Psoas muscle (tissue), 8 donors: ENCODE results near the gene DOK6. TPM values are rescaled to one million over a fixed set of nuclear protein-coding genes. Genes with fewer than 3 reads are reported as not detected.

ENCODE experiments used
- ATAC-seq, 4 donors: fragments of 200-7000 bp; cut with Tn5 transposase; one replicate each; pipeline ENCODE4 v1.9.1; 2020; ENCODE audit warnings: moderate library complexity in 3 of 4, mild to moderate bottlenecking in 2 of 4
- DNase-seq, 2 donors: peaks; one replicate each; pipeline ENCODE4 v3.0.0-alpha.2; 2020
- H3K27ac ChIP-seq: fragments of 200-600 bp; one replicate; pipeline ENCODE4 v1.8.0; 2022
- H3K27me3 ChIP-seq, 3 donors: fragments of 200-600 bp in 1 of 3; one replicate each; pipeline versions ENCODE4 v1.6.1 to v1.8.0; 2013 to 2022; ENCODE audit warnings: low read length in 2 of 3, mild to moderate bottlenecking in 2 of 3, moderate library complexity in 1 of 3; ENCODE audit not compliant: insufficient read depth in 3 of 3
- H3K36me3 ChIP-seq, 2 donors: fragments of 200-600 bp in 1 of 2; one replicate each; pipeline versions ENCODE4 v1.6.1 to v1.8.0; 2013 to 2022; ENCODE audit warnings: low read depth in 1 of 2, mild to moderate bottlenecking in 1 of 2, moderate library complexity in 1 of 2; ENCODE audit not compliant: insufficient read depth in 1 of 2
- H3K4me1 ChIP-seq: fragments of 200-600 bp; one replicate; pipeline ENCODE4 v1.8.0; 2022
- H3K4me3 ChIP-seq: fragments of 200-600 bp; one replicate; pipeline ENCODE4 v1.8.0; 2022; ENCODE audit warnings: mild to moderate bottlenecking
- H3K9me3 ChIP-seq: fragments of 200-600 bp; one replicate; pipeline ENCODE4 v1.8.0; 2022
- CTCF ChIP-seq: fragments of 200-600 bp; IDR thresholded peaks from one replicate; pipeline ENCODE4 v1.8.0; 2022; ENCODE audit warnings: antibody characterized with exemption
- WGBS, 3 donors: extraction: QIAGEN DNeasy Blood & Tissue Kit; methylation state at CpG; one replicate each; pipeline versions ENCODE4 v1.1.6 to v1.1.7; 2013; 5-methylcytosine and 5-hydroxymethylcytosine counted together
- intact Hi-C, 2 donors: fragments of 100-400 bp; cut with DNase I; formaldehyde crosslinking; loops; one replicate each; pipeline versions ENCODE4 v1.11.0 to v1.14.2; 2022
- polyA plus RNA-seq, 3 donors: library from polyadenylated mRNA; stranded (reverse); fragments of 200-250 nt; gene quantifications; one replicate each; pipeline ENCODE4 v1.2.3, GENCODE V29; 2013
- total RNA-seq, 4 donors: library from RNA; stranded (reverse); fragmentation: NEBNext Ultra II Directional in 2 of 4; extraction: Animal tissue kit (Norgen Biotek cat#: 25700) in 2 of 4; gene quantifications; one replicate each; pipeline versions ENCODE4 v1.2.1 to v1.2.4, GENCODE V29; 2021 to 2023
- donor health status: healthy with polysubstance abuse.
- donor health status: DM: no; HTN: no; CAD: no; lungs with moderate emphysema.
- donor health status: Bipolar disorder and iron deficiency.
- donor health status: healthy.
- donor health status: DM: yes; HTN: yes; CAD: no.
- donor health status: DM: no; HTN: no; CAD: no.
- donor health status: DM: no; HTN: no; CAD: no.
- donor health status: DM: yes; HTN: yes; CAD: no.

Gene DOK6
- total and polyA plus RNA-seq, 7 donors: 0.05 to 0.97 (median 0.18) TPM

- Histone ChIP-seq H3K4me1 (no peaks in the 10 kb centered on the region), H3K36me3 (no peaks in the 10 kb centered on the region), H3K27me3 (no peaks in the 10 kb centered on the region), H3K4me3 (no peak overlapping the region), H3K9me3 (no peaks in the 10 kb centered on the region), H3K27ac (no peak overlapping the region)
- DNase-seq: no peak
- 82 to 93% (median 90%) methylated on average over 3 of the region's 3 CpGs for WGBS, 3 donors
- intact Hi-C loops: no loop called here
- no peak for ATAC-seq
- no peak for TF ChIP-seq CTCF
These were observed 352.2 kb downstream of the DOK6 start for GRCh38 chr18:69752737-69753380.

GRCh38 chr18:69754108-69754507 is 353.4 kb downstream of the DOK6 start:
- Histone ChIP-seq H3K36me3 (no peaks in the 10 kb centered on the region), H3K4me1 (no peaks in the 10 kb centered on the region), H3K4me3 (no peak overlapping the region), H3K27me3 (no peaks in the 10 kb centered on the region), H3K9me3 (no peaks in the 10 kb centered on the region), H3K27ac (no peak overlapping the region)
- TF ChIP-seq CTCF: no peak
- no peak for ATAC-seq
- intact Hi-C loops: no loop called here
- DNase-seq: no peak
- 96 to 98% (median 96%) methylated on average over 3 of the region's 3 CpGs for WGBS, 3 donors

- no peak for TF ChIP-seq CTCF
- Histone ChIP-seq H3K27ac (no peak overlapping the region), H3K4me3 (no peak overlapping the region), H3K9me3 (no peaks in the 10 kb centered on the region), H3K4me1 (no peaks in the 10 kb centered on the region), H3K27me3 (no peaks in the 10 kb centered on the region), H3K36me3 (no peaks in the 10 kb centered on the region)
- DNase-seq (no peak), ATAC-seq (no peak)
- intact Hi-C loops: no loop called here
- 84 to 87% (median 85%) methylated on average over 2 of the region's 2 CpGs for WGBS, 3 donors
These were observed 354.4 kb downstream of the DOK6 start for GRCh38 chr18:69755041-69755440.

GRCh38 chr18:69755856-69756496 is 355.3 kb downstream of the DOK6 start:
- 93 to 95% (median 93%) methylated on average over 6 of the region's 6 CpGs for whole genome bisulfite sequencing, 3 donors
- no peaks in the 10 kb centered on the region for H3K9me3 ChIP-seq
- no peaks in the 10 kb centered on the region for H3K36me3 ChIP-seq
- DNase-seq (no peak), ATAC-seq (no peak)
- no peak for TF ChIP-seq CTCF
- H3K27ac ChIP-seq: no peak overlapping the region
- H3K4me1 ChIP-seq: no peaks in the 10 kb centered on the region
- no peaks in the 10 kb centered on the region for H3K27me3 ChIP-seq
- intact Hi-C loops: no loop called here
- no peak overlapping the region for H3K4me3 ChIP-seq
